Activated T-cell treated with anti-CD3 and anti-CD28 coated beads for 1 hour (primary cell): ENCODE data around the gene THSD4.
"Not testable (repeated sequence)": the region's sequence is repeated elsewhere in the genome, so short reads cannot be mapped to it uniquely, and the experiment has no call there.

Source experiments
- DNase-seq: peaks from one replicate; pipeline ENCODE4 v3.0.0-alpha.2; 2020; ENCODE audit warnings: low read depth

The THSD4 gene

DNA sequence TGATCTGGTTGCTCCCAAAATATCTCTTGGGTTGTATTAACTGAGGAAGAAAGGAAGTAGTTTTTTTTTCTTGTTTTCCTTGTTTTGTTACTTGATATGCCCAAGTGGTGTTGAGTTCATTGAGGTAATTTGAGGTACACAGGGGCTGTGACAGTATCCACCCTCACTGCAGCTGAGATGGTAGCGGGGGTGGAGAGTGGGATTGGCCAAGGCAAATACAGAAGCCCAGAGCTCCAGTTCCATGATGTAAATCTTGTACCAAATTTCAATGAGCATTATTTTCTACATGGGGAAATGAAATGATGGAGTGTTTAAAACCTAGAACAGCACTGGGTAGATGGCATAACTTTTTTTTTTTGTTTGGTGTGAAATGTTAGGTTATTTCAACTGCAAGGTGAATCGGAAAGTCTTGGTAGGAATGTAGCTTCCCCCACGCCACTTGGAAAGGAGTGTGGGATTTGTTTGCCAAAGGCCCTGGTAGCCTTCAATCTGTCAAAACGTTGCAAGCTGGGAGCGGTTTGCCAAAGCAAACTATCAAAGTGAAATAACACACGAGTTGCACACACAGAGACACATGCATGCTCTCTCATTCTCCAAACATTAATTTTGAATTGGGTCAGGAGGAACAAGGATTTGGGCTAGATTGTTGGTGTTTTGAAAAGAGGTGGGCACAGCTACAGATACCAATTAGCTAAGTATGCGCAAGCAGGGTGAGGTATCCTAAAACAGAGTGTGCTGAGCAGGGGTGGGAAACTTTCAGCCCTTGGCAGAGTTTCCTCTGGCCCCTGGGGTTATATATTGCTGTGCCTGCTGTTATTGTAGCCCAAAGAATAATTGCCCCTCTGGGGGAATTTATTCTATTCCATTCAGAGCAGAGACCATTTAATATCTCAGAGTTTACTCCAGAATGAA lies 34.6 kb downstream of the THSD4 start:
- DNase-seq: no peak

DNA sequence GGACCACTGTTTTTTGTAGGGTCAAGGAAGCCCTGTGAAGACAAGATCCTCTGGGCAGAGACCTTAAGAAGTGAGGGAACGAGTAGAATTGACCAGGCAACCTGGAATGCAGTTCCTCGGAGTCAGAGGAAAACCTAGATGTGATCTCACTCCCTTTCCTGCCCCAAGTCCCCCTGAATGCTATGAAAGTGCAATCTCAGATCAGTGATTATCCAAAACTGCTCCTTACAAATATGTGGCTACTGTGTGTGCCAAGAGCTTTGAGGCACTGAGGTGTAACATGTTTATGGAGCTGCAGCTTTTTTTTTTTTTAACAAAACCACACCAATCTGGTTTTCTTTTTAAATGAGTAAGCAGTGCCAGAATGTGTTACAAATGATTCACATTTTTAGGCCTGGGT lies 35.8 kb downstream of the THSD4 start:
- no peak for DNase-seq

DNA sequence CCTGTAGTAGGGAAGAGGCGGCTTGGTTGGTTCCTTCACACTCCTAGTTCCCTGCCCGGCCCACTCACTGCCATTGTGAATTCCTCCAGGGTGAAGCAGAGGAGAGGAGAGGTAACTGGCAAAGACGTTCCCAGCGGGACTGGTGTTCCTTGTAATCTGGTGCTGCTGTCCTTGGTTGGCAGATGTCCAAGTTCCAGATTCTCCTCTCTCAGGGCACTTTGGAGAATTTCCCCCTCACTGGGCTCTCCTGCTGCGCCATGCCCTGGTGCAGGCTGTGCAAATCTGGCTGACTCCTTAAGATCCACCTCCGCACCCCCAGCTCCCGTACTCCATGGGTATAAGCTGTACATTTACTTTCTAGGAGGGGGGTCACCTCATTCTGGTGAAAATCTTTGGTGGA lies 37.3 kb downstream of the THSD4 start:
- DNase-seq: no peak

DNA sequence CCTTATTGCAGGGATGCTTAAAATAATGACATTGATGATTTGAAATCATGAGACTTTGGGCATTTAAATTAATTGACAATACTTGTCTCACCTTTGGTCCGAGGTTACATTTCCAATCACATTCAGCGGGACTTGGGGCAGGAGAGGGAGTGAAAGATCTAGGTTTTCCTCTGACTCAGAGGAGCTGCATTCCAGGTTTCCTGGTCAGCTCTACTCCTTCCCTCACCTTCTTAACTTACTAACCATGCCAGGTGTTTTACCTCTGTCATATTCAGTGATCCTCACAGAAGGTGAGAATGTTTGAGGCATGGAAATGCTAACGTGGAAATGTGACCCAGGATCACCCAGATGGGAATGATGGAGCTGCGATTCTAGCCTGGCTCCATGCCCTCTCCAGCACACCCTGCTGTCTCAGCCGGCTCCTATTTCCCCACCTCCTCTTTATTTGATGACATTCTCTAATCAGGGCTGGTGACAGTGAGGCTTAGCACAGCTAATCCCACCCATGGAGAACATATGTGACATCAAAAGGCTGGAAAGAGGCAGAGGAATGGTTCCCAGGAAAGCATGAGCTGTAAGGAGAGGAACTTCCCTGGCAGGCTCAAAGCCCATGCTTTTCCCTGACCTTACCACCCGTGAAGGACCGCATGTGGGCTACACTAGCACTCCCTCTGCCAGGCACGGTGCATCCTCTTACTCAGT lies 38.7 kb downstream of the THSD4 start:
- no peak for DNase-seq

DNA sequence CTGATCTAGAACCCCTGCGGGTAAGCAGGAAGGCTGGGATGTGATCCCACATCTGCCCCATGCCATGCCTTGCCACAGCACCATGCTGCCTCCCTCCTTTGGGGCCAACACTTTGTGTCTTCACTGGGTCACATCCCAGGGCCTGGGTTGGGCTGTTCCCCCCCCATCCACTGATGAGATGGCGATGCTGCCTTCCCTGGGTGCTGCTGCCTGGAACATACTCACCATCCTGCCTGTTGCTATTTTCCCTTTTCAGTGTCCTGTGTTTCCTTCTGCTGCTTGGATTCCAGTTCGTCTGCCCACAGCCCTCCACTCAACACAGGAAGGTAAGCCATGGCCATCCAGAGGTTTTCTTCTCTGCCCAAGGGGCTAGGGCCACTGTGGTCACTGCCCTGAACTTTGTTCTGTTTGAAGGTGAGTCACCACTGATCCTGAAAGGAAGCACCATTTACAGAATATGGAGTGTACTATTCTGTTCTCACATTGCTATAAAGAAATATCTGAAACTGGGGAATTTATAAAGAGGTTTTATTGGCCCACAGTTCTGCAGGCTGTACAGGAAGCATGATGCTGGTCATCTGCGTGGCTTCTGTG lies 39.4 kb downstream of the THSD4 start:
- no peak for DNase-seq

DNA sequence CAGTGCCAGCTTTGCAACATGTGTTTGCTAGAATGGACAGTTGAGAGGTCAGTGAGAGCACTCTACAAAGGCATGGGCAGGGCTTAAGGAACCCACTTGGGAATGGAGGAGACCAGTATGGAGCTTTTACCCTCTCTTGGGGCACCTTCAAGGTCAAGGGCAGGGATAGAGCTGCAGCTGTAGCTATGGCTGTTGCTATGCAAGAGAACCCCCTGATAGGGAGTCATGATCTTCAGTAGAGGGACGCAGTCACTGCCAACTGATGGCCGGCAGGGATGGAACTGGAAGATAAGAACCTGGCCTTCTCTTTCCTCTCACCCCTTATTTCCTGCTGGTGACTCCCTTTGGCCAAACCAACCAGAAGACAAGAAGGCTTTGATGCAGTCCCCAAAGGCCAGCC lies 40.3 kb downstream of the THSD4 start:
- no peak for DNase-seq

DNA sequence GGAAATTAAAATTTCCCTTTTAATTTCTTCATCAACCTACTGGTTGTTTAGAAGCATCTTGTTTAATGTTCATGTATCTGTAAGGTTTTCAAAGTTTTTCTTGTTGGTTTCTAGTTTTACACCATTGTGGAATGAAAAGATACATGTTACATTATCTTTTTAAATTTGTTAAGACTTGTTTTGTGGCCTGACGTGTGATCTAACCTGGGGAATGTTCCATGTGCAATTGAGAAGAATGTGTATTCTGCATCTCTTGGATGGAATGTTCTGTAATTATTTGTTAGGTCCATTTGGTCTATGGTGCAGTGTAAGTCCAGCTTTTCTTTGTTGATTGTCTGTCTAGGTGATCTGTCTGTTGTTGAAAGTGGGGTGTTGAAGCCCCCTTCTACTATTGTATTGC lies 45.7 kb downstream of the THSD4 start:
- no peak for DNase-seq

DNA sequence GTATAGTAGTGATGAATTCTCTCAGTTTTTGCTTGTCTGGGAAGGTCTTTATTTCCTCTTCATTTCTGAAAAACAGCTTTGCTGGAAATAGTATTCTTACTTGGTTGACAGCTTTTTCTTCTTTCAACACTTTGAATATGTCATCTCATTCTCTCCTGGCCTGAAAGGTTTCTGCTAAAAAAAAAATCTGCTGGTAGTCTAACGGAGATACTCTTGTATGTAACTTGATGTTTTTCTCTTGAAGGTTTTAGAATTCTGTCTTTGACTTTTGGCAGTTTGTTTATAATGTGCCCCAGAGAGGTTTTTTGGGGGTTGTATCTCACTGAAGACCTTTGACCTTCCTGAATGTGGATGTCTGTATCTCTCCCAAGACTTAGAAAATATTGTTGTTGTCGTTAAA lies 47.0 kb downstream of the THSD4 start:
- DNase-seq: no peak

DNA sequence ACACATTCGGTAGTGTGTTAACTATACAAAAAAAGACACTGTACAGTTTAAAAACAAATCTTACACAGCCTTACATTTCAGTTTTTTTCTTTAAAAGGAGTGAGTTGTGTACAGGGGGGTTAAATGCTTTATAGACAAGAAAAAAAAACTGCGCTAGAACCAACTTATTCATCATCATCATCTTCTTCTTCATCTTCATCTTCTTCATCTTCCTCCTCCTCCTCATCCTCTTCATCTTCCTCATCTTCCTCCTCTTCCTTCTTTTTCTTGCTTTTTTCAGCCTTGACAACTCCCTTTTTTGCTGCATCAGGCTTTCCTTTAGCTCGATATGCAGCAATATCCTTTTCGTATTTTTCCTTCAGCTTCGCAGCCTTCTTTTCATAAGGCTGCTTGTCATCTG lies 49.3 kb downstream of the THSD4 start:
- not testable (repeated sequence) for DNase-seq

DNA sequence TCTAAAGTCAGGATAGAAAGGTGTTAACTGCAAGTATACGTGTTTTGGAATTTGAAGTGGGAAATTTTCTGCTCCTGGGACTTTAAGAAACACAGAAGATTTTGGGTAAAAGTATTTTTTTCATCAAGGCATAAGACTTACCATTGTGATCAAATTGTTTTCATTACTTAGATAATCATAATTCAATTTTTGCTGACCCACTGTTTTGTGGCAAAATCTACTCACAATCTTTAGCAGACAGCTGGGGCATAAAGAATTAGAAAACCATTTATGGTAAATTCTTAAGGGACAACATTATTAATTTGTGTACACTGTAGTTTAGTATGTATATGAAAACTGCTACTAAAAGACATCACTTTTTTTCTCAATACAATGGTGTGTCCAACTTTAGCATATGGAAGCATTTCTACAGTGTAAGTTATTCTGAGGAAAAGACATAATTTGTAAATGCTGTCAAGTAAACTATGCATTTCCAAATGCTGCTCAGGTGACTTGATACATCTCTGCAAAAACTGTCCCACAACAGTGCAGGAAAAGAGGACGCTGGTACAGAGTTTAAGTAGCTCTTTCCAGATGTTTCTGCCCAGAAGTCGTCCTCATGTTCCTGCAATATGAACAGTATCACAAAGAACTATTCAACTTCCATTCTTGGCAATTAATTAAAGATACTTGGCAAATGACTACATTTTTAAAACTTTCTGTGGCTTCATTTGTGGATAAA lies 52.3 kb downstream of the THSD4 start:
- no peak for DNase-seq

DNA sequence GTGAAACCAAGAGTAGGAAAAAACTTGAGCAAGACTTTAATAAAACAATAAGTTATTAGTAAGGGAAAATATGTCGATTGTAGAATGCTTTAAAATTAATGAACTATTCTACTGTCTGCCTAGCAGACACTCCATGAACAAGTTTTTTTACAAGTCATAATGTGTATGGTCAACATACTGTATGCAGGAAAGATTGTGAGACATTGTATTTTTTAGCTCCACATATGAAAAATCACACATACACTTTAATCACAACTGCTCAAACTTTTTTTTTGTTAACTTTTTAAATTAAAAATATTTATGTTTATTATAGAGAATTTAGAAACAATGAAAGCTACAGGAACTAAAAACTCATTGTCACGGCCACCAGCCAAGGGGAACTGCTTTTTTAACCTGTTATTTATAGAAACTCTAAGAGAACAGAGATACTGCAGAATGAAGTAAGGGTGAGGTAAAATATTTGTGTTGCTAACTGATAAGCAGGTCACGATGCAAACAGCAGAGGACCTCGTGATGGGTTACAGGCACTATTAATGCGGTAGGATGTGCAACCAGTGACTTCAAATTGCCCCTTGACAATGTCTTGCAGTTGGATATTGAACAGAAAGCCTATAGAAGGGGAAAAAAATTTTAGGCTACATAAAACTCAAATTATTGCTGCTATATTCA lies 53.0 kb downstream of the THSD4 start:
- DNase-seq: no peak

DNA sequence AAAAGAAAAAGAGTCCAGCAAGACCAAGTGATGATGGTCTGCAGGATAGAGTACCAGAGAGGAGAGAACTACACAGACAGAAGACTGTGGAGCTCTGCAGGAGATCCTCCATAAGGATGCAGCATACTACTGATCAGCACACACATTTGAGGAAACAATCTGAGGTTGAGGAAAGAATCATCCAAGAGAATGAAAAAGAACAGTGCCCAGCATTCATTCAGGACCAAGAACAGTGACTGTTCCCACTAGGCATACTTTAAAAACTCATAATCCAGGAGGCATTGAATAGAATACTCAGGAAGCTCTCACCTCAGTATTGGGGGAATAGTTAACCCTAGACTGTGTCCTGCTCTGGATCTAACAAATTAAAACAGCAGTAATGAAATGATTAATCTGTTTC lies 54.9 kb downstream of the THSD4 start:
- DNase-seq: no peak

DNA sequence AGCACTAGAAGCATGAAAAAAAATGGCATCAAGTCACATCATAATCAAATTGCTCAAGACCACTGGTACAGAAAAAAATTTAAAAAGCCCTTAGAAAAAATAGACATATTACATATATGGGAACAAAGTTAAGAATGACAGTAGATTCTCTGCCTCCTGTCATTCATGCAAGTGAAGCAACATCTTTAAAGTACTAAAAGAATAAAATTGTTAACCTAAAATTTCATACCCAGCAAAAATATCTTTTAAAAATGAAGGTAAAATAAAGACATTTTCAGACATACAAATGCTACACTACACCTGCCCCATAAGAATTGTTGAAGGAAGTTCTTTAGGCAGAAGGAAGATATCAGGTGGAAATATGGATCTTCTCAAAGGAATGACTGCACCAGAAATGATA lies 55.9 kb downstream of the THSD4 start:
- no peak for DNase-seq

DNA sequence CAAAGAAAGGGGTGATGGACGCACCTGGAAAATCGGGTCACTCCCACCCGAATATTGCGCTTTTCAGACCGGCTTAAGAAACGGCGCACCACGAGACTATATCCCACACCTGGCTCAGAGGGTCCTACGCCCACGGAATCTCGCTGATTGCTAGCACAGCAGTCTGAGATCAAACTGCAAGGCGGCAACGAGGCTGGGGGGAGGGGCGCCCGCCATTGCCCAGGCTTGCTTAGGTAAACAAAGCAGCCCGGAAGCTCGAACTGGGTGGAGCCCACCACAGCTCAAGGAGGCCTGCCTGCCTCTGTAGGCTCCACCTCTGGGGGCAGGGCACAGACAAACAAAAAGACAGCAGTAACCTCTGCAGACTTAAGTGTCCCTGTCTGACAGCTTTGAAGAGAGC lies 59.1 kb downstream of the THSD4 start:
- not testable (repeated sequence) for DNase-seq

DNA sequence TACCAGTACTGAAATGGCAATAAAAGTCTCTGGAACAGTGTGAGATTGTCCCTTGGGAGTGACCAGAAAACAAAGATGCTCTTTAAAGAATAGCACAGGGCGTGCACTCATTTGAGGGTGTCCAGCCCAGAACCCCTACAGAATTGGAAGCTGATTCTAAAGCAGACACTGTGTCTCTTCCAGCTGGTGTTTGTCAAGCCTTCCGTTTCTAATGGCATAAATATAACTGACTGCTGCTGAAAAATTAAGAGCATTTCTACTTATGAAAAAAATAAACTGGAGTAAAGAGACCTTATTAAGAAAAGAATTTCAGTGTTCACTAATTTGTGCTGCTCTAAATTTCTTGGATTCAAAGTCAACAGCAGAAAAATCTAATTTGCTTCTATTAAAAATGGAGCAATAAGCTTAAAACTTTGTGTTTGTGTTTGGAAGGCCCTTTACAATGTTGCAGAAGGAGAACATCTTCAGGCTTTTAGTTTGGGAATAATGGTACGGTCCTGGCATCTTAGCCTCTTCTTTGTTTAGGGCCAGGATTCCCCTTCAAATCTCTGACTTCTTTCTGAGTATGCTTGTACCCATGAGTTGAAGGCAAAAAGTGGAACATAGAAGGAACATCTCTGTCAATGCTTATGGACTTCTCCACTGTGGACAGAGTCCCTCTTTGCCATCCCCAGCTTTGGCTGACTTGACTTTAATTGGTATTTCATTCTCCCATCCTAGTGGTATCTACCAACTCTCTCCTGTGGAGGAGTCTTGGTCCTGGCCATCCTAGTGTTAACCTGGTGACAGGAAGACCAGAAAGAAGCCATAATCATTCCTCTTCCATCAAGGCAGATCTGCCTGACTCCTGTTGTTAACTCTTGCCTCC lies 65.9 kb downstream of the THSD4 start:
- no peak for DNase-seq

DNA sequence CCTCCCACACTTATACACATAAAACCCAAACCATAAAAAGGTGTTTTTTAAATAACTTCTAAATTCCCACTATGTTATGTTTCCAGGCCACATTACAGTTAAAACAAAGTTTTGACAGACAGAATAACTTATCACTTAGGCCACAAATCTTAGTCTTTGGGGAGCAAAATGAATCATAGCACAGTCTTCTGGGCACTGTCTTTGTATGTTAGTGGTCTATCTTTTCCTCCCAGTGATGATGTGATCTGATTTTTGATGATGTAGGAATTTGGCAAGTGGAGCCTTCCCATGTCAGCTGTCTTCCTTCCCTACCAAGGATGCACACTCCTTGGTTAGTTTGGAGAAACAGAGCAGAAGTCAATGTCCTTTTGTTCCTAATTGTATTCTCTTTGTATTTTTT lies 67.3 kb downstream of the THSD4 start:
- DNase-seq: no peak

DNA sequence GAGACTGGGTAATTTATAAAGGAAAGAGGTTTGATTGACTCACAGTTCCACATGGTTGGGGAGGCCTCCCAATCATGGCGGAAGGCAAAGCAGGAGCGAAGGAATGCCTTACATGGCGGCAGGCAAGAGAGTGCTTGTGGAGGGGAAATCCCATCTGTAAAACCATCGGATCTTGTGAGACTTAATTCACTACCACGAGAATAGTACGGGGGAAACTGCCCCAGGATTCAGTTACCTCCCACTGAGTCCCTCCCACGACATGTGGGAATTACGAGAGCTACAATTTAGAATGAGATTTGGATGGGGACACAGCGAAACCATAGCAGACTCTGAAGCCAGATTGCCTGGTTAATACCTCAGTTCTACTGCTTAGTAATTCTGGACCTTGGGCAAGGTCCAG lies 67.8 kb downstream of the THSD4 start:
- no peak for DNase-seq

DNA sequence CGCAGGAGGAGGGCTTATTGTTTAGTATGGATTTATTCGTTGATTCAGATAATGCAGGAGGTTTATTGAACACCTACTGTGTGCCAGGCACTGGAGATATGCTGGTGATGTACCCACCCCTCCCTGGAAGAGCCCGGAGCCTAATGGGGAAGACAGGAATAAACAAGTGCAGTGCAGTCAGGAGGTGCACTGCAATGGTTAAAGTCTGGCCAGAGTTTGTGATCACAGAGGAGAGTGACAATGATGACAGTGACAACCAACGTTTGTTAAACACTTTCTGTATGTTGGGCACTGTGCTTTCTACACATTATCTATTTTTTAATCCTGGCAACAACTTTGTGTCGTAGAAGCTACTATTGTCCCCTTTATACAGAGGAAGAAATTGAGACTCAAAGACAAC lies 70.4 kb downstream of the THSD4 start:
- no peak for DNase-seq

DNA sequence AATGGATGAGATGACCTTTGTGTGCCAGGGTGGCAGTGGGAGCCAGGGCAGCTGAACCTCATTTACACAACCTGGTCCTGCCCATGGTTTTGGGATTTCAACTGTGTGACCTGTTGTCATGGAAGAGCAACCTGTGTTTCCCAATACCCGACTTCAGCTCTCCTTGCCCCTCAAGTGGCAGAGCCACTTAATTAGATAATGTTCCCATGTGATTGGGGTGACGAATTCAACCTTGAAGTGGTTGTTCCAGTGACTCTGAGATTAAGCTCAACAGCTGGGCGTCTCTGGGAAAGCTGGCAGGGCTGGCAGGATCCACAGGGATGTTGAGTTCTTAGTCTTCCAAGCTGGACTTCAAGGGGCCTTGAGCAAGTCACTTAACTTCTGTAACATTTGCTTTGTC lies 71.0 kb downstream of the THSD4 start:
- DNase-seq: no peak

DNA sequence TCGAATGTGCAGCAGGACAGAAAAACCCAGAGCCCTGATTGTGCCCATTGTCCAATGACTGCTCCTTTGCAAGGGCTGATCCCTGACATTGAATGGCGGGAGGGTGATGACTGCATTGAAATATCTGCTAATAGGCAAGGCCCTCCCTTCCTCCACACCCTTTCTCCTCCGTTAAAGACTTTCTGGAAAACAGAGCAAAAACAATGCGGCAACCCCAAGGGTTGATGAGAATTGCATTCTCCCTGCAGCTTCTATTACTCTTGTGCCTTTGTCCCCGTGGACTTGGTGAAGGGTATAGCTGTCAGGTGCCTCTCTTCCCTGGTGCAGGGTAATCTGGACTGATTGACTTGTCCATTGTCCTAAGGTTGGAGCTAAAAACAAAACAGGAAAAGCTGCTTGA lies 71.8 kb downstream of the THSD4 start:
- no peak for DNase-seq

DNA sequence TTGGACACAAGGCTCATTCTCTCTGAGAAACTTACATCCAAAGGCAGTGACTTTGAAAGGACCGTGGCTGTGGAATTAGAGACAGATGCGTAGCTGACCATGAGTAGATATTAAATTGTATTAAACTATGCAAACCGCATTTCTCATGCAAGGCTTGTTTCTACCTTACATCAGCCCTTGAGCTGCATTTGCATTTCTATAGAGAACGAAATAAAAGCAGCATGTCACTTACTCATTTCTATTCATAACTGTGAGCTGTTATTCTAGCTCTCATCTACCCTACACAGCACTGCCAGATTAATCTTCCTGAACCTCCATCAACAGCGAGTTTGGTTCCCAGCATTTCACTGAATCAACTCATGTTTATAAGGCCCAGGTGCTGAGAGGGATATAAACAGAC lies 72.3 kb downstream of the THSD4 start:
- no peak for DNase-seq
